Measurements from ENCODE around the gene TCN1. TPM values are rescaled to one million over a fixed set of nuclear protein-coding genes. Genes with fewer than 3 reads are reported as not detected.
A peak's percentile ranks its signal among the peaks of the same experiment; 100 is the strongest.

Gene TCN1
- total and polyA plus RNA-seq, 2 donors from 2014 or later = 1.8 TPM; not detected in 1

DNA sequence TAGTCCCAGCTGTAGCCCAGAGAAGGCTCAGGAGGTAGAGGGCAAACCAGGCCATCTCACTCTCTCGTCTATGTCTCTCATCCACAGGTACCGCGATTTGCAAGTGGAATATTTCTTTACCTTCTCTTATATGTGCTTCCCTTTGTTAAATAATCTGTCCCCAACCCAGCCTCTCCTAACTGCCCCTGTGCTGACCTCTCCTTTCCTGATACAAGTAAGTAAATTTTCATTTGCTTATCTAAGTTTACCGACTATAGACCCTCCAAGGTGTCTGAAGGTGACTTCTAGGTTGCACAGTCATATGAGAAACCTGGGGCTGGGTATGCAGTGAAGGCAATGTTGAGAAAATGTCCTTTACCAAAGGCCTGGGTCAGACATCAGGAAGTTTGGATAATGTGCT is 20.9 kb downstream of the TCN1 start, which contains the start of gene CBLIF:
Gene CBLIF (minus strand): TSS at position 101 of the 400 bp plus-strand sequence. CDS start 46 bp downstream, at position 55.
- H3K9me3 ChIP-seq (ENCODE audit: control insufficient read depth in 2 of 3, insufficient read depth in 1 of 3, low read length in 3 of 3) = no peaks in the 10 kb centered on the region
- peaks cover 0 to 2% (median 0%) of the 10 kb centered on the region in 3 donors for H3K4me1 ChIP-seq (ENCODE audit: control insufficient read depth in 2 of 3, insufficient read depth in 2 of 3, low read depth in 1 of 3, low read length in 3 of 3)
- H3K9ac ChIP-seq (ENCODE audit: low read length in 3 of 3) = no peak within 1 kb of the TSS
- TF ChIP-seq, protein P1, sequence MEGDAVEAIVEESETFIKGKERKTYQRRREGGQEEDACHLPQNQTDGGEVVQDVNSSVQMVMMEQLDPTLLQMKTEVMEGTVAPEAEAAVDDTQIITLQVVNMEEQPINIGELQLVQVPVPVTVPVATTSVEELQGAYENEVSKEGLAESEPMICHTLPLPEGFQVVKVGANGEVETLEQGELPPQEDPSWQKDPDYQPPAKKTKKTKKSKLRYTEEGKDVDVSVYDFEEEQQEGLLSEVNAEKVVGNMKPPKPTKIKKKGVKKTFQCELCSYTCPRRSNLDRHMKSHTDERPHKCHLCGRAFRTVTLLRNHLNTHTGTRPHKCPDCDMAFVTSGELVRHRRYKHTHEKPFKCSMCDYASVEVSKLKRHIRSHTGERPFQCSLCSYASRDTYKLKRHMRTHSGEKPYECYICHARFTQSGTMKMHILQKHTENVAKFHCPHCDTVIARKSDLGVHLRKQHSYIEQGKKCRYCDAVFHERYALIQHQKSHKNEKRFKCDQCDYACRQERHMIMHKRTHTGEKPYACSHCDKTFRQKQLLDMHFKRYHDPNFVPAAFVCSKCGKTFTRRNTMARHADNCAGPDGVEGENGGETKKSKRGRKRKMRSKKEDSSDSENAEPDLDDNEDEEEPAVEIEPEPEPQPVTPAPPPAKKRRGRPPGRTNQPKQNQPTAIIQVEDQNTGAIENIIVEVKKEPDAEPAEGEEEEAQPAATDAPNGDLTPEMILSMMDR (IDR thresholded peaks at IDR 0.05; ENCODE audit: borderline replicate concordance, extremely low read depth, insufficient read depth) = no peak
- DNase-seq = no peak
- intact Hi-C loops (cut with DNase I) = no loop called here
- H3K4me3 ChIP-seq (ENCODE audit: low read length in 3 of 3) = no peak within 1 kb of the TSS
- H3K27ac ChIP-seq (ENCODE audit: low read depth in 2 of 2, low read length in 2 of 2) = no peak within 1 kb of the TSS
- no peaks in the 10 kb centered on the region for H3K36me3 ChIP-seq (ENCODE audit: control insufficient read depth in 2 of 3, insufficient read depth in 3 of 3, low read length in 3 of 3)
- H3K27me3 ChIP-seq (ENCODE audit: control insufficient read depth, insufficient read depth, low read length) = no peaks in the 10 kb centered on the region
- no peak for FAIRE-seq

DNA sequence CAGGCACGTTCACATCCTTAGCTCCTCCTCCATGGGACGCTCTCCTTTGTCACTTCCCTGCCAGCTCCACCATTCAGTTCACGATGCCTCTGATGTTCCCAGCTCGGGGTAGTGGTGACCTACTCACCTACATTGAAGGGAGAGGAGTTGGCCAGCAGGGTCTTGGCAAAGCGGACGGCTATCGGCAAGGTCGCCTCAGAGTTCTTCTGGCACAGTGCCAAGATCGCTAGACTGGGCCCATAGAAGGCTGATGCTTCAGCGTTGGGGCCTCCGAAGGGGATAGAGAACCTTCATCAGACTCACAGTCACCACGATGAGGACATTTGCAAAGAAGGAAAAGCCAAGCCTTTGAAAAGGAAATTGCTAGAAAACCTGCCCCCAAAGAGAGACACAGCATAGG is 24.0 kb downstream of the TCN1 start:
- Histone ChIP-seq H3K9ac (ENCODE audit: low read length in 3 of 3) (no peak overlapping the region), H3K9me3 (ENCODE audit: control insufficient read depth in 2 of 3, insufficient read depth in 1 of 3, low read length in 3 of 3) (no peaks in the 10 kb centered on the region), H3K4me3 (ENCODE audit: low read length in 3 of 3) (no peak overlapping the region), H3K4me1 (ENCODE audit: control insufficient read depth in 2 of 3, insufficient read depth in 2 of 3, low read depth in 1 of 3, low read length in 3 of 3) (no peaks in the 10 kb centered on the region), H3K27ac (ENCODE audit: low read depth in 2 of 2, low read length in 2 of 2) (no peak overlapping the region), H3K36me3 (ENCODE audit: control insufficient read depth in 2 of 3, insufficient read depth in 3 of 3, low read length in 3 of 3) (no peaks in the 10 kb centered on the region), H3K27me3 (ENCODE audit: control insufficient read depth, insufficient read depth, low read length) (no peaks in the 10 kb centered on the region)
- FAIRE-seq = no peak
- peak in 1 of 5 donors; percentile 1 for DNase-seq
- TF ChIP-seq, protein P1 (IDR thresholded peaks at IDR 0.05; ENCODE audit: borderline replicate concordance, extremely low read depth, insufficient read depth) = no peak
- intact Hi-C loops (cut with DNase I) = no loop called here

DNA sequence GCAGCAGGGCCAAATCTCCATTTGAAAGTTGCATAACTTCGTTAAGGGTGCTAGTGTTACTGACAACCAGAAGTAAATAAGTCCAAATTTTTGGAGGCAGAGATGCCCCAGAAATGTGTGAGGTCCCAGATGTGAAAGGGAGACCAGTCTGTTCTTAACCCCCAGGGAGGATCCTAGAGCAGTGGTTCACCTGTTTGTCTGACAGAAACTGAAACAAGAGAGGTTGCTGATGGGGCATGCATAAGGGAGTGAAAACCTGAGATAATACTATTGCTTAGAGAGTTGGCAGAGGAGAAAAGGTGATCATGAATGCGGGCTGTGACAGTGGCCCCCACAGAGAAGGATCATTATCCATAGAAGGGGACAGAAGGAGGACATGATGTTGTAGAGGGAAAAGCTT is 24.8 kb downstream of the TCN1 start:
- Histone ChIP-seq H3K9me3 (ENCODE audit: control insufficient read depth in 2 of 3, insufficient read depth in 1 of 3, low read length in 3 of 3) (no peaks in the 10 kb centered on the region), H3K36me3 (ENCODE audit: control insufficient read depth in 2 of 3, insufficient read depth in 3 of 3, low read length in 3 of 3) (no peaks in the 10 kb centered on the region), H3K4me1 (ENCODE audit: control insufficient read depth in 2 of 3, insufficient read depth in 2 of 3, low read depth in 1 of 3, low read length in 3 of 3) (no peaks in the 10 kb centered on the region), H3K27ac (ENCODE audit: low read depth in 2 of 2, low read length in 2 of 2) (no peak overlapping the region), H3K9ac (ENCODE audit: low read length in 3 of 3) (no peak overlapping the region), H3K27me3 (ENCODE audit: control insufficient read depth, insufficient read depth, low read length) (no peaks in the 10 kb centered on the region), H3K4me3 (ENCODE audit: low read length in 3 of 3) (no peak overlapping the region)
- no peak for FAIRE-seq
- TF ChIP-seq, protein P1 (IDR thresholded peaks at IDR 0.05; ENCODE audit: borderline replicate concordance, extremely low read depth, insufficient read depth) = no peak
- DNase-seq = no peak
- intact Hi-C loops (cut with DNase I) = no loop called here

DNA sequence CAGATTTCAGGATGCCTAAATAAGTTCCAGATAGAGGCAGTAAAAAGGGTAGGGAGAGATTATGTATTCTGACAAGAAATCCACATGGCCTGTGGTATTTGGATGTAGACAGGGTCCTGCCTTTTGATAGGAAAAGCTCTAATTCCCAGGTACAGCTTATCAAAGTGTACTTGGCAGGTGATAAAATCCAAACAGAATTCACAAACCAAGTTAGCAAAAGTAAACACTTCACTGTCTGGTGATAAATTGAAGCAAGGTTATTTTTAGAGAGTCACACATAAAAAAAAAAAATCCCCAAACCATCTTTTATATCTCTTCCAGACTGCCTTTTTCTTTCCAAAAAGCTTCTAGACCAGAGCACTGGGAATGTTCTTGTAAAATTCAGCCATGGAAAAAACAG is 26.7 kb downstream of the TCN1 start:
- TF ChIP-seq, protein P1 (IDR thresholded peaks at IDR 0.05; ENCODE audit: borderline replicate concordance, extremely low read depth, insufficient read depth) = no peak
- no peak for DNase-seq
- no peak overlapping the region for H3K27ac ChIP-seq (ENCODE audit: low read depth in 2 of 2, low read length in 2 of 2)
- intact Hi-C loops (cut with DNase I) = no loop called here
- no peaks in the 10 kb centered on the region for H3K9me3 ChIP-seq (ENCODE audit: control insufficient read depth in 2 of 3, insufficient read depth in 1 of 3, low read length in 3 of 3)
- H3K4me1 ChIP-seq (ENCODE audit: control insufficient read depth in 2 of 3, insufficient read depth in 2 of 3, low read depth in 1 of 3, low read length in 3 of 3) = no peaks in the 10 kb centered on the region
- H3K36me3 ChIP-seq (ENCODE audit: control insufficient read depth in 2 of 3, insufficient read depth in 3 of 3, low read length in 3 of 3) = no peaks in the 10 kb centered on the region
- FAIRE-seq = no peak
- H3K9ac ChIP-seq (ENCODE audit: low read length in 3 of 3) = no peak overlapping the region
- no peak overlapping the region for H3K4me3 ChIP-seq (ENCODE audit: low read length in 3 of 3)
- H3K27me3 ChIP-seq (ENCODE audit: control insufficient read depth, insufficient read depth, low read length) = no peaks in the 10 kb centered on the region

Data from kidney (tissue), 14 donors.